ENCODE results near the gene MIXL1.
A peak's percentile ranks its signal among the peaks of the same experiment; 100 is the strongest.

The MIXL1 gene

GRCh38 chr1:226233806-226234205 is 10.3 kb downstream of the MIXL1 start:
- Histone ChIP-seq H3K27ac (ENCODE audit: low read length) (peak overlapping the region; percentile 6; the same call in 1 of the 2 replicates), H3K27me3 (replicated peaks; ENCODE audit: insufficient read depth, low read length) (no peaks in the 10 kb centered on the region), H3K9me2 (replicated peaks; ENCODE audit: insufficient read depth, low read length) (no peaks in the 10 kb centered on the region), H3K4me1 (ENCODE audit: low read length) (peaks cover 20% of the 10 kb centered on the region), H2AFZ (ENCODE audit: low read length) (no peak overlapping the region), H3K9ac (ENCODE audit: low read length) (no peak overlapping the region), H3K4me3 (ENCODE audit: low read length) (no peak overlapping the region), H3K9me3 (replicated peaks; ENCODE audit: insufficient read depth, low read length) (no peaks in the 10 kb centered on the region), H3F3A (ENCODE audit: insufficient read depth, low read length) (no peaks in the 10 kb centered on the region; the same call in 1 of the 2 replicates), H3K79me2 (ENCODE audit: low read length) (no peaks in the 10 kb centered on the region), H3K4me2 (ENCODE audit: low read depth, low read length) (peak overlapping the region; percentile 28; the same call in 1 of the 2 replicates), H3K36me3 (replicated peaks; ENCODE audit: insufficient read depth, low read length) (no peaks in the 10 kb centered on the region; the same call in 1 of the 2 replicates), H4K20me1 (ENCODE audit: insufficient read depth, low read length) (no peaks in the 10 kb centered on the region)
- no peak for DNase-seq
- TF ChIP-seq, protein P1, sequence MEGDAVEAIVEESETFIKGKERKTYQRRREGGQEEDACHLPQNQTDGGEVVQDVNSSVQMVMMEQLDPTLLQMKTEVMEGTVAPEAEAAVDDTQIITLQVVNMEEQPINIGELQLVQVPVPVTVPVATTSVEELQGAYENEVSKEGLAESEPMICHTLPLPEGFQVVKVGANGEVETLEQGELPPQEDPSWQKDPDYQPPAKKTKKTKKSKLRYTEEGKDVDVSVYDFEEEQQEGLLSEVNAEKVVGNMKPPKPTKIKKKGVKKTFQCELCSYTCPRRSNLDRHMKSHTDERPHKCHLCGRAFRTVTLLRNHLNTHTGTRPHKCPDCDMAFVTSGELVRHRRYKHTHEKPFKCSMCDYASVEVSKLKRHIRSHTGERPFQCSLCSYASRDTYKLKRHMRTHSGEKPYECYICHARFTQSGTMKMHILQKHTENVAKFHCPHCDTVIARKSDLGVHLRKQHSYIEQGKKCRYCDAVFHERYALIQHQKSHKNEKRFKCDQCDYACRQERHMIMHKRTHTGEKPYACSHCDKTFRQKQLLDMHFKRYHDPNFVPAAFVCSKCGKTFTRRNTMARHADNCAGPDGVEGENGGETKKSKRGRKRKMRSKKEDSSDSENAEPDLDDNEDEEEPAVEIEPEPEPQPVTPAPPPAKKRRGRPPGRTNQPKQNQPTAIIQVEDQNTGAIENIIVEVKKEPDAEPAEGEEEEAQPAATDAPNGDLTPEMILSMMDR (IDR thresholded peaks at IDR 0.05; ENCODE audit: low read length) = no peak

GRCh38 chr1:226236826-226237225 is 13.4 kb downstream of the MIXL1 start:
- H3K9me3 ChIP-seq (replicated peaks; ENCODE audit: insufficient read depth, low read length) = no peaks in the 10 kb centered on the region
- H3K4me1 ChIP-seq (ENCODE audit: low read length) = peaks cover 20% of the 10 kb centered on the region
- no peak overlapping the region for H2AFZ ChIP-seq (ENCODE audit: low read length)
- no peak overlapping the region for H3K9ac ChIP-seq (ENCODE audit: low read length)
- no peak overlapping the region for H3K27ac ChIP-seq (ENCODE audit: low read length)
- H3K36me3 ChIP-seq (replicated peaks; ENCODE audit: insufficient read depth, low read length) = no peaks in the 10 kb centered on the region; the same call in none of the 2 replicates
- no peak overlapping the region for H3K4me2 ChIP-seq (ENCODE audit: low read depth, low read length)
- TF ChIP-seq EZH2phosphoT487 (IDR thresholded peaks at IDR 0.05; ENCODE audit: low read length) (no peak), EZH2 (optimal IDR thresholded peaks at IDR 0.05; ENCODE audit: low read depth, low read length) (no peak)
- TF ChIP-seq, protein P1 (IDR thresholded peaks at IDR 0.05; ENCODE audit: low read length) = no peak
- no peak overlapping the region for H3K4me3 ChIP-seq (ENCODE audit: low read length)
- H3K79me2 ChIP-seq (ENCODE audit: low read length) = no peaks in the 10 kb centered on the region
- DNase-seq = no peak
- no peaks in the 10 kb centered on the region for H4K20me1 ChIP-seq (ENCODE audit: insufficient read depth, low read length)
- H3F3A ChIP-seq (ENCODE audit: insufficient read depth, low read length) = no peaks in the 10 kb centered on the region; the same call in 1 of the 2 replicates
- H3K27me3 ChIP-seq (replicated peaks; ENCODE audit: insufficient read depth, low read length) = no peaks in the 10 kb centered on the region
- no peaks in the 10 kb centered on the region for H3K9me2 ChIP-seq (replicated peaks; ENCODE audit: insufficient read depth, low read length)

GRCh38 chr1:226239421-226239820 is 16.0 kb downstream of the MIXL1 start:
- H3K36me3 ChIP-seq (replicated peaks; ENCODE audit: insufficient read depth, low read length) = no peaks in the 10 kb centered on the region; the same call in none of the 2 replicates
- H3F3A ChIP-seq (ENCODE audit: insufficient read depth, low read length) = no peaks in the 10 kb centered on the region
- no peaks in the 10 kb centered on the region for H3K9me3 ChIP-seq (replicated peaks; ENCODE audit: insufficient read depth, low read length)
- H3K9ac ChIP-seq (ENCODE audit: low read length) = no peak overlapping the region
- H2AFZ ChIP-seq (ENCODE audit: low read length) = no peak overlapping the region
- peaks cover 1% of the 10 kb centered on the region; the same call in 1 of the 2 replicates for H3K4me1 ChIP-seq (ENCODE audit: low read length)
- no peak overlapping the region for H3K4me2 ChIP-seq (ENCODE audit: low read depth, low read length)
- TF ChIP-seq, protein P1 (IDR thresholded peaks at IDR 0.05; ENCODE audit: low read length) = no peak
- TF ChIP-seq EZH2 (optimal IDR thresholded peaks at IDR 0.05; ENCODE audit: low read depth, low read length) (no peak), EZH2phosphoT487 (IDR thresholded peaks at IDR 0.05; ENCODE audit: low read length) (no peak)
- no peaks in the 10 kb centered on the region for H3K9me2 ChIP-seq (replicated peaks; ENCODE audit: insufficient read depth, low read length)
- H3K27me3 ChIP-seq (replicated peaks; ENCODE audit: insufficient read depth, low read length) = no peaks in the 10 kb centered on the region
- no peak overlapping the region for H3K4me3 ChIP-seq (ENCODE audit: low read length)
- no peaks in the 10 kb centered on the region for H3K79me2 ChIP-seq (ENCODE audit: low read length)
- no peak overlapping the region for H3K27ac ChIP-seq (ENCODE audit: low read length)
- H4K20me1 ChIP-seq (ENCODE audit: insufficient read depth, low read length) = no peaks in the 10 kb centered on the region
- no peak for DNase-seq

All from MM.1S (cell line).